AG08396 (cell line): ENCODE results near the gene TDRD9.

ENCODE experiments used
- DNase-seq: peaks from one replicate; pipeline ENCODE4 v3.0.0; 2012; ENCODE audit warnings: low spot score, mixed read lengths

Gene TDRD9

DNA sequence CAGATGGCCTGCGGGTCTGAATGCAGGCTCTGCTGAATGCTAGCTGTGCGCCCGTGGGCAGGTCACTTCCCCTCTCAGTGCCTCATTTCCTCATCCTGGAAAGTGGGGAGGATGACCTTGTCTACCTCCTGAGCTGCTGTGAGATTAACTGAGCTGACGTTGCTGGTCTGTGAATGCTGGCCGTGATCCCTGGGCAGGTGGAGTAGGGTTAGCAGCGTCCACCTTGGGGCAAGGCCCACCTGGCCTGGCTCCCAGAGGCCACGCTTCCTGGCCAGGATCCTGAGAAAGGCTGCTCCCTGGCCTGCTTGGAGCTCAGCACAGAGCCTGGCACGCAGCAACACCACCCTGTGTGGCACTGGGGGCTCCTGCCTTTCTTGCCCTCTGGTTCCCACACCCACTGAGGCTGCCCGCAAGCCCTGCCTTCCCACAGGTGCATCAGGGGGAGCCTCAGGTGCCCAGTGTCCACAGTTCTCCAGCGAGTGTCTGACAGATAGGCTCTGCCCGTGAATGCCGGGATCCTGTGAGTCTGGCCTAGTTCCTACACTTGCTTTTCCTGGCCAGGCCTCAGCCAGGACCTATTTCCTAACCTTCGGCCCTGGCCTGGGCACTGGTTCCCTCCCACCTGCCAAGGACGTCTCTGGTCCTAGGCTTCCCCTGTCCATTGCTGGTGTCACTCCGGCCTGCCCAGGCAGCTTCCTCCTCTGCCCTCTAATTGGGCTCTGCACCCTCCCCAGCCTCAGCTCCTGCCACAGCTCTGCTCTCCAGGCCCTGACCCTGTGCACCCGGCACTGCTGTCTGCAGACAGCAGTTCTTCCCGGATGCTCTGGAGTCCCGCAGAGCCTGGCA lies 37.2 kb upstream of the TDRD9 start:
- DNase-seq, result peak; percentile 10

- DNase-seq, result peak; percentile 6
Observed at GRCh38 chr14:103891667-103892215, 36.5 kb upstream of the TDRD9 start.

- no peak for DNase-seq
Observed at GRCh38 chr14:103892247-103892646, 36.0 kb upstream of the TDRD9 start.

GRCh38 chr14:103894034-103894722 lies 34.1 kb upstream of the TDRD9 start:
- DNase-seq, result no peak

DNA sequence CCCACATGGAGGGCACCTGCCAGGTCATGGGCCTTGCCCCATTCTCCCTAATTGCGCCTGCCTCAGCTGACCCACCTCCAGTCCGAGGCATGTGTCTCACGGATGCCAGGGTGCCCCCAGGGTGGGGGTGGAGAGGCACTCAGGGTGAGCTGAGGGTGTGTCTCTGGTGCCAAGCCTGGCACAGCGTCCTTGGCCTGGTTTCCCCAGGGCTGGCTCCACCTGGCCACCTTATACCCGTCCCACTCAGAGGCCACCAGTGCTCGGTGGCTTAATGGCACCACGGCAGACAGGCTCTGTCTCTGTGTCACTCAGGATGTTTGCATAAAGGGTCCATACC lies 33.6 kb upstream of the TDRD9 start:
- DNase-seq, result no peak

GRCh38 chr14:103896578-103896977 lies 31.7 kb upstream of the TDRD9 start:
- no peak for DNase-seq

- no peak for DNase-seq
Observed at GRCh38 chr14:103897075-103897947, 30.9 kb upstream of the TDRD9 start.

DNA sequence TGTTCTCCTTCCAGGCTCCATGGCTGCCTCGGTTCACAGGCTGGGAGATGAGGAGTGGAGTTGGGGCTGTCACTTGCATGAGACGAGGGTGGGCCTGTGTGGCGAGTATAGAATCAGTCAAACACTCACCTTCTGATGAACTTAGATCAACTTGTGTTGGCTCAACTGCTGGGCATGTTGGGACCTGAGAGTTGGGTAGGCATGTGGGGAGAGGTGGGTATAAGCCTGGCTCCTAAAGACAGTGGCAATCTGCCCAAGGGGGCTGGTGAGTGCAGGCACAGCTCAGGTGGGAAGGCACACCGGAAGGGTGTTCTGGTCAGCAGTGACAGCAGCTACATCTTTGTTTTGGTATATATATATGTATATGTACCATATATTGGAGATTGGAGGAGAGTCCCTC lies 30.1 kb upstream of the TDRD9 start:
- DNase-seq, result no peak

- DNase-seq, result no peak
Observed at GRCh38 chr14:103898711-103899110, 29.5 kb upstream of the TDRD9 start.

GRCh38 chr14:103899316-103899715 lies 28.9 kb upstream of the TDRD9 start:
- no peak for DNase-seq

- no peak for DNase-seq
Observed at GRCh38 chr14:103899833-103900232, 28.4 kb upstream of the TDRD9 start.

DNA sequence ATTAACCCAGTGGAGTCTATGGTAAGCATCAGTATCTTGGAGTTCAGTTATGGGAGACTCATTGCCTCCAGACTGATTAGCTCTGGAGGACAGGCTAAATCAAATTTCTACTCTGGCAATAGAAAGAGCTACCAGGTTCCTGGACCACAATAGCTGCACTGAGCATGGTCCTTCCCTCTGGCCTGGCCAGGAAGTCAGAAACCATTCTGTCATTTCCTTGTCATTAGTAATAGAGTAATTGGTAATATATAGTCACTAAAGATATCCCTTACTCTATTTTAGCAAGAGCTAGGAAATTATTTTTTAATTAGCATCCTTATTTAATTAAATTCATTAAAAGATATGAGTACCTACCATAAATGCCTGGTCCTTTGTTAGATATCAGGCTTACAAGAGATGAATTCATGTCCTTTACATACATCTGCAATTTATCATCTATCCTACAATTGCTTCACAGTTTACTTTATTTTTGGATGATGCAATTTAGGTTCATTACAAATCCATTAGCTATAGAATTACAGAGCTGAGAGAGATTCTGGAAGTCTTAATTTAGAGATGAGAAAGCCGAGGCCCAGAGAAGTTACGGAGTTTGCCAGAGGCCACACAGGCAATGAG lies 23.7 kb upstream of the TDRD9 start:
- DNase-seq, result no peak

GRCh38 chr14:103905842-103906456 lies 22.3 kb upstream of the TDRD9 start:
- DNase-seq, result no peak

- no peak for DNase-seq
Observed at GRCh38 chr14:103908580-103908979, 19.7 kb upstream of the TDRD9 start.

GRCh38 chr14:103909531-103910261 lies 18.6 kb upstream of the TDRD9 start:
- DNase-seq, result no peak

DNA sequence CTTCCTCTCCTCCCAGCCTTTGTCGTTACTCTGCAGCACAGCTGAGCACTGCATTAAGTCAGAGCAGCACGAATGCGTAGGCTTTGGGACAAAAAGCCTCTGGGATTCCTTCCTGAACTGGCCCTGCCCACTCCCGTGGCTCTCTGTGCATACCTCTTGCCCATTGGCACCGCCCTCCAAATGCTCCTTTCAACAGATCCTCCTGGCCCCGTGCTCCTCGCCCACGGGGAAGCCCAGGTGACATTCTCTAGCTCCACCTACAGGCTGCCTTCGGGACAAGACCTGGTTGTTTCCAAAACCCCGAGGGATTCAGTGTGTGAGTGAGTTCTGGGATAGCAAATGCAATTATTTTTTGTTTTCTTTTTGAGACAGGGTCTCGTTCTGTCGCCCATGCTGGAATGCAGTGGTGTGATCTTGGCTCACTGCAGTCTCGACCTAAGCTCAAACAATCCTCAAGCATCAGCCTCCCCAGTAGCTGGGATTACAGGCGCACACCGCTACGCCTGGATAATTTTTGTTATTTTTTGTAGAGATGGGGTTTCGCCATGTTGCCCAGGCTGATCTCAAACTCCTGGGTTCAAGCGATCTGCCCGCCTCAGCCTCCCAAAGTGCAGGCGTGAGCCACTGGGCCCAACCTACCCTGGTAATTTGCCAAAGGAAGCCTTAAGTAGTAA lies 17.9 kb upstream of the TDRD9 start:
- peak; percentile 81 for DNase-seq

DNA sequence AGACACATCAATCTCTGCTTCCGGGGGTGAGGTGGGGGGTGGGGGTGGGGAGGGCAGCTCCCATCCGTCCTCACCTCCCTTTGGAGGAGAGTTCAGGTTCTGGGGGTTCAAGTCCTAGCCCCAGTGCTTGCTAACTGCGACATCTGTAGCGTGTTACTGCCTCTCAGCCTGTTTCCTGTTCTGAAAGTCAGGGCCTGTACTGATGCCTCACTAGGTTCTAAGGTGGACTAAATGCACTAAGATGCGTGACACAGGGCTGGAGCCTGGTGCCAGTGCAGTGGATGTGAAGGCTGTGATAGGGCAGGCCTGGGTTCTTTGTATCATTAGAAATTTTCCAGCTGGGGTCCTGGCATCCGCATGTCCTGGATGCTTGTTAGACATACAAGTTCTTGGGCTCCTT lies 17.3 kb upstream of the TDRD9 start:
- DNase-seq, result no peak

DNA sequence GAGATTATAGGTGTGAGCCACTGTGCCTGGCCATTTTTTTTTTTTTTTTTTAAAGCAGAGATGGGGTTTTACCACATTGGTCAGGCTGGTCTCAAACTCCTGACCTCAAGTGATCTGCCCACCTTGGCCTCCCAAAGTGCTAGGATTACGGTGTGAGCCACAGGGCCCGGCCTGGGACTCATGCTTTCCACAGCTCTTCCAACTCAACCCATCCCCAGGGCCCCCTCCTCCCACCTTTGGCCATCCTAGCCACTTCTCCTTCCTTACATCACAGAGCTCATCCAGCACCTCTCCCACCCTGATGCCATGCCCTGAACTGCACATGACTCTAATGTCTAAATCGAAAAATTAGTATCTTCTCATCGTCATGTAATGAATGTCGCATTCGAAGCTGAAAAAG lies 12.6 kb upstream of the TDRD9 start:
- DNase-seq, result no peak

DNA sequence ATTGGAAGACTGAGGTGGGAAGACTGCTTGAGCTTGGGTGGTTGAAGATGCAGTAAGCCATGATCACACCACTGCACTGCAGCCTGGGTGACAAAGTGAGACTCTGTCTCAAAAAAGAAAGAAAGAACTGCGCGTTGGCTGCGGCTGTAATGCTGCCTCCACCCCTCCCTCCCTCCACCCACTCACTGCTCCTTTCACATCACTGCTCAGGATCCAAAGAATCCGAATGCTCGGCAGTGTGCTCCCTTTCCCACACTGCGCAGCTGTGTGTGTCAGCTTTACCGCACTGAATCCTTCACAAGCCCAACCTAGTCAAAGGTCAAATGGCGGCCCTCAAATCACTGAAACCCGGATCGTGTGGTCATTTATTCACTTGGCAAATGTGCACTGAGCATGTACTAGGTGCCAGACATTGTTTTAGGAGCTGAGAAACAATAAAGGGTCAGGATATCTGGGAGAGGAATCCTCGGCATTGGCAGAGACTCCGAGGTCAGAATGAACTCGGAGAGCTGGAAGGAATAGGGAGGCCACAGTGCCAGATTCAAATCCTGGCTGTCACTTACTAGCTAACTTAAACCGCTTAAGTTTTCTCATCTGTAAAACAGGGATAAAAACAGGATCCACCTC lies 11.5 kb upstream of the TDRD9 start:
- no peak for DNase-seq
